ENCODE measurements around the gene CFHR1.

GRCh38 chr1:196877964-196878363 lies 58.4 kb downstream of the CFHR1 start:
- no peak for TF ChIP-seq ARNTL (CRISPR knock-in tag; IDR thresholded peaks at IDR 0.05; ENCODE audit: borderline replicate concordance, low read depth)
- TF ChIP-seq OSR1 (CRISPR knock-in tag; IDR thresholded peaks at IDR 0.05): no peak

Data from SK-N-SH treated with all-trans-retinoic acid at 6 μM for 48 hours (cell line).